ENCODE measurements around the gene BORCS5.
"Not testable (repeated sequence)": the region's sequence is repeated elsewhere in the genome, so short reads cannot be mapped to it uniquely, and the experiment has no call there.

The BORCS5 gene

DNA sequence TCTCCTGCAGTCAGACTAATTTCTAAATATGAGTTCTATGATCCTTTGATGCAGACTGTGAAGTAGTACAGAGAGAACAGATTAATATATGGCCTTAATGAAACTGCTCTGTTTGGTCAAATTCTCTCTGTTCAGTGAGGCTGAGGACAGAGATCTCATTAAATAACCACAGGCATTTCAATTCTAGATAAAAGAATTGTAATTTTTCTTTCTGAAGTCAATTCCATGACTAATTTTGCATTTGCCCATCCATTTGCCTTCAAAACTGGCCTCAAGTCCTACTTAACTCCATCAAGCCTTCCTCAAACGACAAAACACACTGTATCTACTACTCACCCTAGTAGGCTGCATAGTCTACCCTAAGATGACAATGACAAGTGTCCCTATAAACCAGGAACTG lies 138.7 kb downstream of the BORCS5 start:
- DNase-seq, result no peak

DNA sequence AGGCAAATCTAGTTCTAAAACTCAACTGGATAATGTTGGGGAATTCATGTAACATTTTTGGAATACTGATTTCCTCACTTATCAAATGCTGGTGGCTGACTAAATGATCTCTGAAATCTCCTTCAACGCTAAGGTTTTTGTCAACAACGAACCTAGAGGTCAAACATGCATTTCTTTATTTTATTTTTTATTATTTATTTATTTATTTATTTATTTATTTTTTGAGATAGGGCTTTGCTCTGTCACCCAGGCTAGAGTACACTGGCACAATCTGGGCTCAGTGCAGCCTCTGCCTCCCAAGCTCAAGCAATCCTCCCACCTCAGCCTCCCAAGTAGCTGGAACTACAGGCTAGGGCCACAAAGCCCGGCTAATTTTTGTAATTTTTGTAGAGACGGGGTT lies 141.3 kb downstream of the BORCS5 start:
- DNase-seq, result no peak

DNA sequence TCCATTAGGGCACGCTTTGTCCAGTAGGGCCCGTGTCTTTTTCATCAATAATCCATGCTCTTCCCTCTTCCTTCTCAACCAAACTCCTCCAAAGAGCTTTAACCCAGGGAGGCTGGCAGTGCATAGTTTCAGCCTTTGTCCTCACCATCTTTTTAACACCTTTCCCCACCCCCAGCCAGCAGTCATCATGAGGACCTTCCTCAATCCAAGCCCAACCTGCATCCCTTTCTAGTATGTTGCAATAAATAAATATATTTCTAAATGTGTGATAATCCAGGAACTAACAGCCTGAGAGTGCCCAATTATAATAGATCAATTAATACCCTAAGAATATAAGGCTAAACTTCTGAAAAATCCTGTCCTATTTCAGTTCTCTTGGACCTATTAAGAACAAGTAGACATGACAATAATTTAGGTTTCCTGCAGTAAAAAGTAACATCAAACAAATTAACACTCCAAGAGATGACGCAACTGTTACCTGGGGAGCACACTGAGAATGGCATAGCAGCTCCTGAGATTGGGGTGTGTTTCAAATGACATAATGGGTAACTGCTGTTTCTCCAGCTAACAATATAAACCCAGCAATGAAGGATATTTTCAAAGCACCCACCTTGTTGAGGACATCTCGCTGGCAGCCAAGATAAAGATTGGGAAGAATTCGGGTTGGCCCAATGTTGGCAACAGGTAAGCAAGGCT lies 143.2 kb downstream of the BORCS5 start:
- DNase-seq, result no peak

DNA sequence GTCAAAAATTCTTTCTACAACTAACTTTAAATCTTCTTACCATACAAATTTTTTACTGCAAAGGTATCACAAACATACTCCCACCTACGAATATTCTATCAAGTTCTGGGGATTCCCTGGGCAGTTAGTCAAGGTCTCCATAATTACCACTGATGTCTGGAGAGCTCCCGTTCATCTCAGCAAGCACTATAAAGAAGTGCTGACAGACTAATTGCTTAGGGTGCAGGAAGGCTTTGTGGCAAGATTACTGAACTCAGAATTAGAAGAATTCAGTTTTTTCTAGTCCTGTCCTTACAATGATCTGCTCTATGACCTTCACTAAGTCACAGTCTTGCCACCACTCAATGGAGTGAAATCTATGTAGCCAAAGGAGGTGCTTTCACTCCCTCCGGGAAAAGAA lies 144.2 kb downstream of the BORCS5 start:
- DNase-seq, result no peak

DNA sequence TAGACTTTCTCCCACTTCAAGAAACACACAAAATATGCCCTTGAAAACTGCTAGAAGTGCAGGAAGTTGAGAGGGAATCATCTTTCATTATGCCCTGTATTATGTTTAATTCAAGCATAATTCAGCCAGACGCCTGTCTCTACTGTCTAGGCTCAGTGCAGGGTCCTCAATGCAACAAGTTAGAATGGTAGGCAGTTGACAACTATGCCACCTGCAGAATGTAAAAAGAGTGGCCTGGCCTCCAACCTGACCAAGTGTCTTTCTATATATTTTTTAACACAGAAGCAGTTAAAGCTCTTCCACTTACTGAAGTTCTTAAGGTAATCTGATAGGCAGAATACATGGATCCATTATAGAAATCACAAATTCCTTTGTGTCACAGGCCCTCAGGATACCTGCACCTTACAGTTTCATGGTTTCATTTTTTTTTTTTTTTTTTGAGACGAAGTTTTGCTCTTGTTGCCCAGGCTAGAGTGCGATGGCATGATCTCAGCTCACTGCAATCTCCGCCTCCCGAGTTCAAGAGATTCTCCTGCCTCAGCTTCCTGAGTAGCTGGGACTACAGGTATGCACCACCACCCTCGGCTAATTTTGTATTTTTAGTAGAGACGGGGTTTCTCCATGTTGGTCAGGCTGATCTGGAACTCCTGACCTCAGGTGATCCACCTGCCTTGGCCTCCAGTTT lies 145.4 kb downstream of the BORCS5 start:
- not testable (repeated sequence) for DNase-seq

DNA sequence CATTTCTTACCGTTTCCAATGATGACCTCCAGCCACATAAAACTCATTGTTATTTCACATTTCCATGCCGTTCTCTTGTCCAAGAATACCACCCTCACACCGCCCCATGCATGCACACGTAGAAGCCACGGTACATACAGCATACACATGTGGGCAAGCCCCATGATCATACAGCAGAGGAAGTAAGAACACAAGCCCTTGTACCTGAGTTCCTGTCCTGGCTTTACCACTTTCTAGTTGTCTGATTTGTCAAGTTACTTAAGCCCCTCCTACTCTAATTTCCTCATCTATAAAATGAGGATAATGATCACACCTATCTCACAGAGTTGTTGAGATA lies 145.9 kb downstream of the BORCS5 start:
- no peak for DNase-seq

DNA sequence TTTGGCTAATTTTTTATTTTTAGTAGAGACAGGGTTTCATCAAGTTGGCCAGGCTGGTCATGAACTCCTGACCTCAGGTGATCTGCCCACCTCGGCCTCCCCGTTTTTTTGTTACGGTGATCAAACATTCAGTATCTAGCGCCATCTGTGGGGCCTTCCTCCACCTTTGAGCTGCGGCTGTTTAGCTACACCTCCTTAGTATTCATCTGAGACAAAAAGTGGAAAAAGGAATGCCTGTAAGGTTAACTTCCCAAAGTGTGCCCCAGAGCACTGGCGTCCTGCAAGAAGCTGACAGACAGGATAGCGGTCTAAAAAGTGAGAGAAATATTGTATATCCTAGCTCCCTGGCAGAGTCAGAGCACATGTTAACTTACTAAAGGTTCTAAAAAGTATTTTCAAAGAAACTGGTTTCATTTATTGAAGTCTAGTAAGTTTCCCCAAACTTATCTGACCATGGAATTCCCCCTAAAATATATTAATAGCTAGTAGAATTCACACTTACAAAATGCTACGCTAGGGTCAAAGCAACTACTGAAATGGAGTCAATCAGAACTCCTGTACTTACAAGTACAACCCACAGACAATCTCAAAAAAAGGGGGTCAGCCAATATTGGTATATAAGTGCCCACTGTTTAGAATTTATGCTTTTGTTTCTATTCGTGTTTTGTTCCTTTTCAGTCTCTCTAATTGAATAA lies 146.7 kb downstream of the BORCS5 start:
- DNase-seq, result no peak

DNA sequence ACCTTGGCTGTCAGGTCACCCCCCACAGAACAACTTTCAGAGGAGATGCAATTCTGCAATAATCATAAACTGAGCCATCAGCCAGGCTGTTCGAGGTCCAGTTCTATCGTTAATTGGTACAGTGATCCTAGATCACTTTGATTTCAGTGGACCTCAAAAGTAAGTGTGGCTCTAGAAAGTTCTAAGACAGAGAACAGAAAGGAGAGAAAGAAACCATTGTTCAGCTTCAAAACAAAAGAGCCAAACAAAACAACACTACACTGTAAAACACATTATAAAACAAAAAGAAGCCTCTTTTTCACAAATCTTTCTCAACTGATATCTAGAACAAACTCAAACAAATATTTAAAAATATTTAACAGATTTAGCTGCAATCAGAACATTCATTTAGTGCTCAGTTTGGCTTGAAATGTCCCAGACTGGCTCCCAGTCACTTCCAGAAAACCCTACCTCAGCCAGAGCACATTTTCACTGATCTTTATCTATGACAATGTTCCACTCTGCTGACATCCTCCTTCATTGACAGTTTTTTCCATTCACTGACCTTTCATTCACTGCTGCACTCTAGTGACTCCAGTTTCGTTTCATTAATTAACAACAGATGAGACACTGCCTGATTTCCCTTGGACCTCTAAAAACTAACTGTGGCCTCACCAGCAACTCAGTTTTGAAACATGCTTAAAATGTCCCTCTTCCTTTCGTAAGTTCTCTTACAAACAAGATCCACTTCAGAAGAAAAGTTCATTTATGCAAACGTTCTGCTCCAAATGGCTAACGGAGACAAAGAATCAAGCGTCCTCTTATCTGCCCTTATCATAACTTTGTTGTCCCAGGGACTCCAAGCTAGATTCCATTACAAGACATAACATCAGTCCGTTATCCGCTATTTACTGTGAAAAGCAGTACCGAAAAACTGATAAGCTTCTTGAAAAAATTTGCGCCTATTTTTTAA lies 148.9 kb downstream of the BORCS5 start:
- no peak for DNase-seq

DNA sequence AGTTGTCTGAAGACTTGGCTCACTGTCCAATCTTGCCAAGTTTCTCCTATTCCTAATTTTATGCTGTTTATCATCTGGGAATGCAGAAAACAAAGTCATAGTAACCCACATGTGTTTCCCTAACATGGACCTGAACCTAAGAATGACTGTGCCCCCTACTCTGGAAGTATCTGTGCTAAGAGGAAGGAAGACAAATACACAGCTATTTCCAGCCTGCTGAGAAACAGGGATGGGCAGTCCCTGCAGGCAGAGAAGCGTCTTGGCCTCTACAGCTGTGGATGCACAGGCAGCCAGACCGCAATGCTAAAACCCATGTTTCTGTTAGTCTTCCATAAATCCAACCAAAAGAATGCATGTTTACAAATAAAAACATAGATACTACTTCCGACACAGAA lies 149.6 kb downstream of the BORCS5 start:
- no peak for DNase-seq

DNA sequence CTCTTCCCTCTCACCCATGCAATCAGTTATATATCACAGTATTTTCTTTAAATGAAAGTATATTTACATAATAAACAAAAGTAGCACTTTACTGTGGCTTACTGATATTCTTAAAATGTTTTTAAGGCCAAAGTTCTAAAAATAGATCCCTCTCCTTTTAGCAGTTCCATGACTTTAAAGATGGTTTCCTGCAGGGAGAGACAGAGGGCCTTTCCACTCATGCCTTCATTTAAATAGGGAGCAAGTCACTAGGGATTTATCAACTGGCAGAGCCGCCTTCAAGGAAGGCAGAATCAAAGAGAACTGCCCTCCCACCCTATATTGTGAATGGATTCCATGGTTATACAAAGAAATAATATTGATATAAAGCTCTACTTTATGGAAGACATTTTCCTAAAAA lies 150.2 kb downstream of the BORCS5 start:
- DNase-seq, result no peak

DNA sequence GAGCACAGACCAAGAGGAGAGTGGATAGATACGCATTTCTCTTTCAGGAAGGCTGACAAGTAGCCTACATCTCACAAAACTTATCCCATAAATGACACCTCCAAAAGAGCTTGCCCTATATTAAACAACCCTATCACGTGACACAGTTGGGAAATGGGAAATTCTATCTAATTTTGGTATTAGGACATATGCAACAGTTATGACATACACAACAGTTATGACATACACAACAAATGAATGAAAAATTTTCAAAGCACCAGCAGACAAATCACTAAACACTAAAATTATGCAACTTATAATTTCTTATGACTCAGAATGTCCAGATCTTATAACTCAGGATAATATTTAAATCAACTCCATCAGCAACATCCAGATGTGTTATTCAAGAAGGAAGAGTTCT lies 151.7 kb downstream of the BORCS5 start:
- DNase-seq, result no peak

DNA sequence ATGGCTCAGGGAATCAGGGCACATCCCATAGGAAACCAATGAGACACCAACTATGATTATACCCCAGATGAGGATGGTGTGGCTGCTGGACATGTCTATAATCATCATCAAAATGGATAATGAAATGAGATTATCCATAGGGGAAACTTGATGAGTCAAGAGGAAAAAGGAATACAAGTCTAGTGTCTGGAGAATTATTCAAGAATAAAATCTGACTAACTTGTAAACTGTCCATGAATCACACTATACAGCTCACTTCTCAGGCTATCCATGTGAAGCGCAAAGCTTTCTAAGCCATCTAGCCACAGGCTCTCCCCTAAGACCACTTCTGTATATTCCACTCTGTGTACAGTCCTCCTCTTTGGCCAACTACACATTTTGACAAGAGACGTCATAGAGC lies 153.3 kb downstream of the BORCS5 start:
- no peak for DNase-seq

DNA sequence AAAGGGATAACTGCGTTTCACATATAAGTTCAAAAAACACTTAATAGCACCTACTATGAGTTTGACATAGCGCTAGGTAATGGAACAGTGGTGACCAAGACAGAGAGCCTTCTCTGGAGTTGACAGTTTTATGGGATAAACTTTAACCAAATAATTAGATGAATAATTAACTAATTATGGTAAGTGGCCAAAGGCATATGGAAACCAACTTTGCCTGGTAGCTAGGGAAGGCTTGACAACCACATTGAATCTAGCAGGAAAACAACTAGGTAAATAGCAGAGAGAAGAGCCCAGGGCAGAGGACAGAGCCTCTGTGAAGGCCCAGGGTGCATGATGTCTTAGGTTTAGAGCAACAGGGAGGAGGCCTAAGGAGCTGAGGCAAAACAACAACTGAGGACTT lies 153.7 kb downstream of the BORCS5 start:
- no peak for DNase-seq

DNA sequence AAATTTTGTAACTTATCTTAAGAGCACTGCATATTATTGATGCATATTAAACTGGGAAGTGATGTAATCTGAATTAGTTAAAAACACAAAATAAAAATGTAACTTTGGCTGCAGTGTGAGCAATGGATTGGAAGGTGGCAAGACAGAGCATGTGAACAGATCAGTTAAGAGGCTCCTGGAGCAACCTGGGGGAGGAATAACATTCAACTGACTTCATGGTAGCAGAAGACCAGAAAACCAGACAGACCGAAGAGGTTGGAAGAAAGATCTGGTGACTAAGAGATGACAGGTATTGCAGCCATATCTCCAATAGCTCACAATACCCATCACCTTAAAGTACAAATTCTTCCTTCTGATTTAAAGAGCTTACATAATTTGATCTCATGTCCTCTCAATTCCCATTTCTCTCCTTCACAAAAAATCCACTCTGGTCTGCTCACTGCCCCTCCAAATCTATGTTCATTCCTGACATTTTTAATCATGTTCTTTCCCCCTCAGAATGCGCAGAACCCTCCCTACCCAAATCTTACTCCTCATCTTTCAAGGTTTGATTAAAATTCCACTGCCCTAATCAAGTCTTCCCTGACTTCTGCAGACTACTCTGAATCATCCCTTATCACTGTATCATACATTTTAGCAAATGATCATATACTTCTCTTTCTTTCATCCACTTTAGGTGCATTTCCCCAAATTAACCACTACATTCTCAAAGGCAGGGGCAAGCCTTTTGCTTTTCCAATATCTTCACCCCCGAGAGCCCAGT lies 154.3 kb downstream of the BORCS5 start:
- no peak for DNase-seq

DNA sequence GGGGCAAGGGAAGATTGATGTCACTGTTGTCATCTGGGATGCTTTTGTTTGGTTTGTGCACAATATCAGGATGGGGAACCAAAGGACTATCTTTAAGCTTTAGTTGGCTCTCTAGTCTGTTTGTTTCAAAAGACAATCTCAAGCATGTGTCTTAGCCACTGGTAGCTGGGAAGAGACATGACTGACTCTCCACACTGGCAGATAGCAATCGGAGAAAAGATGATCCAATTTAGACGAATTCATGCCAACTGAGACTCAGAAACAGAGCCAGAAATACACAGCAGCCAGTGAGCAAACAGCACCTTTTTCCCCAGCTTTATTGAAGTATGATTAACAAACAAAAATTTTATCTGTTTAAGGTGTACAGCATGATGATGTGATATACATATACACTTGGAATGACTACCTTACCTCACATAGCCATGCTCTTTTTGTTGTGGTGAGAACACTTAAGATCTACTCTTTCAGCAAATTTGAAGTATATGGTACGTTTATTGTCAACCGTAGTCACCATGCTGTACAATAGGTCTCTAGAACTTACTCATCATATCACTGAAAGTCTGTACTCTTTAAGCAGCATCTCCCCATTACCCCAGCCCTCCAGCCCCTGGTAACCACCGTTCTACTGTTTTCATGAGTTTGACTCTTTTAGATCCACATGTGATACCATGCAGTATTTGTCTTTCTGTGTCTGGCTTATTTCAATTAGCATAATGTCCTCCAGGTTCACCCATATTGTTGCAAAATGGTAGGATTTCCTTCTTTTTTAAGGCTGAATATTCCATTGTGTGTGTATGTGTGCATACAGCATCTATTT lies 155.2 kb downstream of the BORCS5 start:
- no peak for DNase-seq

DNA sequence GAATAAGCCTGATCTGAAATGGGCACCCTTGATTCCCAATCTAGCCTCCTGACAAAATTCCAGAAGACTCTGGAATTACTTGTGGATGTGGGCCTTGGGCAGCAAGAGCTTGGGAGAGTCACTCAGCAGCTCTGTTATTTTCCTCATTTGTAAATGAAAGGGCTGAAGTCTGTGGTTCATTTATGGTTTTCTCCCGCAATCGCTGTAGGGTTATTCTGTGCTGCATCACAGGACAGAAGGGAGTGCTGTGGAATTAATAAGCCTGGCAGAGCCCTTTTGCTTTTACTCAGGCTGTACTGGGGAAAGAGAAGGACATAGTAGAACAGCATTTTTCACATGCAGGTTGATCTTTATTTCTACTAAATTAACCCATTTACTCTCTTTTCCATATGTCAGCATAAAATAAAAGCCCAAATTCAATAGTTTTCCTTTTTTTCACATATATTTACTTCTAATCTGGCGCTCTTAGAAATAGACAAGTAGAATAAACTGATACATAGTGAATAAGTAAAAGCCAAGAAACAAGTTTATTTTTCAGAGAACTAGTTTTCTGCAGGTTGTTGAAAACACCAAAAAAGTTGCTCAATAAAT lies 156.6 kb downstream of the BORCS5 start:
- DNase-seq, result no peak

DNA sequence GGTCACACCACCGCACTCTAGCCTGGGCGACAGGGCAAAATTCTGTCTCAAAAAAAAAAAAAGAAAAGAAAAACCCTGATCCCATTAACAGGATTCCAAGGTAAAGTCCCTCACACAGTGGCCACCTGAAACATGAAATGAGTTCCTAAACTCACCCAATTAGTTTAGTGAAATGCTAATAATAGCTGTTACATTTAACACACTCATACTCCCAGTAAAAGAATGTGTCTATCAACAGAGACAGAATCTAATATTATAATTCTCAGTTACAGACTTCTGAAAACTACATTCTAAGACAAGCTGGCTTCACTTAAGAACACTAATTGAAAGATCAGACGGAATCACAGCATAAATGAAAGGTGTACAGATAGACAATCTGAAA lies 161.6 kb downstream of the BORCS5 start:
- no peak for DNase-seq

DNA sequence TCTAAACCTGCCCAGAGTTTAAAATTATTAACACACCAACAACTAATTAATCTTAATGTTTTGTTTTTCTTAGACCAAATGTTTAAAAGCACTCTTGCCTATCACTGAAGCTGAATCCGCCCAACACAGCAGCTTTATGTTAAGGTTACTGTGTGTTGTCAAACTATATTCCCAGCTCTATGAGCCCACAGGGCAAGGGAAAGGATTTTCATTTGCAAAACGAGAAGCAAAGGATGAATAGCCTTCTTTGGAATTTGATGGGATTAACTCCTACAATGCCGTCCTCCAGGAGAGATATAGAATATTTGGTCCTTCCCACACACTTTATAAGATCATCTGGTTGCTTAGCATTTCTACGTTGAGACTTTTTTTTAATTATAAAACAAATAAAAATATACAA lies 162.0 kb downstream of the BORCS5 start:
- no peak for DNase-seq

Measured in NCI-H1417 treated with DMSO at 0.1 percent for 48 hours (cell line).